Measurements from ENCODE around the gene NAT8.
"Not testable (repeated sequence)": the region's sequence is repeated elsewhere in the genome, so short reads cannot be mapped to it uniquely, and the experiment has no call there.

DNA sequence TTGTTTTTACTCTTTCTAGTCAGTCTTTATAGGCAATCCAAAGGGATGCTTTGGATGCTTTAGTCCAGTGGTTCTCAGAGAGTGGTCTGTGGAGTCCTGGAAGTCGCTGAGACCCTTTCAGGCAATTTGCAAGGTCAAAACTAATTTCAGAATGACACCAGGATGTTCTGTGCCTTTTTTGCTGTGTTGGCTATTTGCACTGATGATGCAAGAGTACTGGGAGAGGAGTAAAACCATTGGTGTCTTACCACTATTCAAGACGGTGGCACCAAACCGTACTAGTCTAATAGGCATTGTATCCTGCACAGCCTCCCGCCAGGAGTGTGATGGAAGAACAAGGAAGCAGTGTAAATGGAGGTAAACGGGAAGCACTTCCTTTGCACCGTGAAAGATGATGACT lies 34.0 kb upstream of the NAT8 start:
- TF ChIP-seq, protein P1, sequence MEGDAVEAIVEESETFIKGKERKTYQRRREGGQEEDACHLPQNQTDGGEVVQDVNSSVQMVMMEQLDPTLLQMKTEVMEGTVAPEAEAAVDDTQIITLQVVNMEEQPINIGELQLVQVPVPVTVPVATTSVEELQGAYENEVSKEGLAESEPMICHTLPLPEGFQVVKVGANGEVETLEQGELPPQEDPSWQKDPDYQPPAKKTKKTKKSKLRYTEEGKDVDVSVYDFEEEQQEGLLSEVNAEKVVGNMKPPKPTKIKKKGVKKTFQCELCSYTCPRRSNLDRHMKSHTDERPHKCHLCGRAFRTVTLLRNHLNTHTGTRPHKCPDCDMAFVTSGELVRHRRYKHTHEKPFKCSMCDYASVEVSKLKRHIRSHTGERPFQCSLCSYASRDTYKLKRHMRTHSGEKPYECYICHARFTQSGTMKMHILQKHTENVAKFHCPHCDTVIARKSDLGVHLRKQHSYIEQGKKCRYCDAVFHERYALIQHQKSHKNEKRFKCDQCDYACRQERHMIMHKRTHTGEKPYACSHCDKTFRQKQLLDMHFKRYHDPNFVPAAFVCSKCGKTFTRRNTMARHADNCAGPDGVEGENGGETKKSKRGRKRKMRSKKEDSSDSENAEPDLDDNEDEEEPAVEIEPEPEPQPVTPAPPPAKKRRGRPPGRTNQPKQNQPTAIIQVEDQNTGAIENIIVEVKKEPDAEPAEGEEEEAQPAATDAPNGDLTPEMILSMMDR (IDR thresholded peaks at IDR 0.05), result not testable (repeated sequence)
- not testable (repeated sequence) for TF ChIP-seq POLR2A (IDR thresholded peaks at IDR 0.05)

Data from body of pancreas (tissue), 4 donors.